ENCODE data around the gene CLIC3. TPM values are rescaled to one million over a fixed set of nuclear protein-coding genes. Genes with fewer than 3 reads are reported as not detected.

The CLIC3 gene
- polyA plus RNA-seq, 1 donor from 2014 or later: 3.5 TPM

DNA sequence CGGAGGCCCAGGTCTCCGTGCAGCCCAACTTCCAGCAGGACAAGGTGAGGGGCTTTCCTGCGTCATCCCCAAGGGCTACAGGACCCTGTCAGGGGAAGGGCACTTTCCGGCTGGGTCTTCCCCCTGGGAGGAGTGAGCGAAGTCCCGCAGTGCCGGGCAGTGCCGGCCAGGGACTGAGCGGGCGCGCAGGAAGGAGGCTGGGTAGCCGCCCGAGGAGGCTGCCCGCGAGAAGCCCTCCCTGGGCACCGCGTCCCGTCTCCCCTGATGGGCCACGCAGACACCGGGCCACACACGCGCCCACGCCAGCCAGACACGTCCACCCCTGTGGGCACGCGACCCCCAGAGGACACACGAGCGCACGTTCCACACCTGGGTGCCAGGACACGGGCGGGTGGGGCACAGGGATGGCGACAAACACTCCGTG, 18.7 kb downstream of the CLIC3 start:
- Mint-ChIP-seq H3K9me3 (no peaks in the 10 kb centered on the region), H3K4me3 (peak overlapping the region in 2 of 4 donors; percentile 21 to 45), H3K36me3 (no peaks in the 10 kb centered on the region), H3K4me1 (peaks cover 0 to 6% (median 2%) of the 10 kb centered on the region in 3 donors), H3K27ac (no peak overlapping the region), H3K27me3 (peaks cover 7% of the 10 kb centered on the region)

DNA sequence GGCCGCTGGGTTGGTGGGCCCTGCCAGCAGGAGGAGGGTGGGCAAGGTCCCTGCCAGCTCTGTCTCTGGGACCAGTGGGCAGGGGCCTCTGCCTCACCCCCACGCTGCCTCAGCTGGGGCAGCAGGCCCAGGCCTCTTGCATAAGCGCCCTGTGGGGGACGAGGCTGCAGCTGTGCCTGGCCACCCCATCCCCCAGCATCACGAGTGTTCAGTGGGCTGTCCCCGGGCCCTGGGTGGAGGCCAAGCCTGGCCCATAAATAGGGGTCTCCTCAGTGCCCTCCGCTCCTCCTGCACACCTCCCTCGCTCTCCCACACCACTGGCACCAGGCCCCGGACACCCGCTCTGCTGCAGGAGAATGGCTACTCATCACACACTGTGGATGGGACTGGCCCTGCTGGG, 19.1 kb downstream of the CLIC3 start, which contains the start of gene PTGDS:
Gene PTGDS, plus strand, starts transcription at position 282 of the 400 bp plus-strand sequence. Its CDS starts 75 bp downstream, at position 357.
- peaks cover 6% of the 10 kb centered on the region for H3K27me3 Mint-ChIP-seq
- no peaks in the 10 kb centered on the region for H3K9me3 Mint-ChIP-seq
- no peak within 1 kb of the TSS for H3K27ac Mint-ChIP-seq
- H3K4me3 Mint-ChIP-seq: peak within 1 kb of the TSS in 3 of 4 donors; percentile 21 to 45 (median 39)
- H3K36me3 Mint-ChIP-seq: no peaks in the 10 kb centered on the region
- H3K4me1 Mint-ChIP-seq: peaks cover 0 to 6% (median 2%) of the 10 kb centered on the region in 3 donors

DNA sequence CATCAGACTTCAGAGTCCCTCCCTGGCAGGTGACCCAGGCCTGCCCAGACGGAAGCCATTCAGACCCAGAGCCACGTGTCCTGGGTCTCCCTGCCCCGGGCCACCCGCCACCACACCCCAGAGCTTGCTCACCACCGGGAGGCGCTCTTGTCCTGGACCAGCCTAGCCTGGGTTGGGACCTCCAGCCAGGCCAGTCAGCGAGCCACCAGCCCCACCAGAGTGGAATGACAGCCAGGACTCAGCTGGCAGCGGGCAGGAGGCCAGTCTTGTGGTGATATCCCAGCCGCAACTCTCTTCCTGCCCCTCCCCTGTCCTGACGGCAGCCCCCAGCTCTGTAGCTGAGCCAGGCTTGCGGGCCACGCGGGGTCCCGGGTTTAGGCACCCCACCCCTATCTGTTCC, 20.7 kb downstream of the CLIC3 start:
- H3K4me3 Mint-ChIP-seq: no peak overlapping the region

DNA sequence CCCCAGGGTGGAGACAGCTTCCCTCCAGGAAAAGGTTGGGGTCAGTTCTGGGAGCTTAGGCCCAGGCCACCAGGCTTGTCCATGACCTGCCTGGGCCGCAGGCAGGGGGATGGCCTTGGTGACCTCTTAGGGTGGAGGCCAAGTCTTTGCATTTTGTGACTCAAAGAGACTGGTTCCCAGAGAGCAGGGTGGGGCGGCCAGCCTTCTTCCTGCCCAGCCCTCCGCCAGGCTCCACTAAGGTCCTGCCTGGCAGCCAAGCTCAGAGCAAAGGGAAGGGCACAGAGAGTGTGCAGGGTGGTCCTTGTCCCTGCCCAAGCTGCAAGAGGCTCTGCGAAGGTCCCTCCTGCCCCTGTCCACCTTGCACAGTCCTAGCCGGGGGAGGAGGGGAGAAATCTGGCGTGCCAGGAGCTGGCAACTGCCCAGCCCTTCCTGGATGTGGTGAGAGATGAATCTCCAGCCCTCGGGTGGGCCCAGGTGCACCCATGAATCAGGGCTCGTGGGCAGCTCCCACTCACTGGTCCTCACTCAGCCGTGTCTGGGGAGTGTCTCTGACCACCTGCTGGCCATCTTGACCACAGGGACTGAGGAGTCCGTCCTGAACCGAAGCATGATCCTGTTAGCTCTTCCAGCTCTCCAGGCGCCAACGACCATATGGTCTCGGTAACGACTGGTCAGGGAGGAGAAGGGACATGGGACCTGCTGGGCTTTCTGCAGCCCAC, 21.4 kb downstream of the CLIC3 start:
- H3K27me3 Mint-ChIP-seq: peaks cover 4% of the 10 kb centered on the region
- H3K36me3 Mint-ChIP-seq: no peaks in the 10 kb centered on the region
- no peak overlapping the region for H3K27ac Mint-ChIP-seq
- H3K4me3 Mint-ChIP-seq: peak overlapping the region in 1 of 4 donors; percentile 47
- H3K4me1 Mint-ChIP-seq: peaks cover 0 to 6% (median 2%) of the 10 kb centered on the region in 3 donors
- H3K9me3 Mint-ChIP-seq: no peaks in the 10 kb centered on the region

More for the DNA sequence above, 20.7 kb downstream of the CLIC3 start:
- Mint-ChIP-seq H3K36me3 (no peaks in the 10 kb centered on the region), H3K4me1 (peaks cover 0 to 6% (median 2%) of the 10 kb centered on the region in 3 donors), H3K9me3 (no peaks in the 10 kb centered on the region), H3K27ac (no peak overlapping the region), H3K27me3 (peaks cover 4% of the 10 kb centered on the region)

DNA sequence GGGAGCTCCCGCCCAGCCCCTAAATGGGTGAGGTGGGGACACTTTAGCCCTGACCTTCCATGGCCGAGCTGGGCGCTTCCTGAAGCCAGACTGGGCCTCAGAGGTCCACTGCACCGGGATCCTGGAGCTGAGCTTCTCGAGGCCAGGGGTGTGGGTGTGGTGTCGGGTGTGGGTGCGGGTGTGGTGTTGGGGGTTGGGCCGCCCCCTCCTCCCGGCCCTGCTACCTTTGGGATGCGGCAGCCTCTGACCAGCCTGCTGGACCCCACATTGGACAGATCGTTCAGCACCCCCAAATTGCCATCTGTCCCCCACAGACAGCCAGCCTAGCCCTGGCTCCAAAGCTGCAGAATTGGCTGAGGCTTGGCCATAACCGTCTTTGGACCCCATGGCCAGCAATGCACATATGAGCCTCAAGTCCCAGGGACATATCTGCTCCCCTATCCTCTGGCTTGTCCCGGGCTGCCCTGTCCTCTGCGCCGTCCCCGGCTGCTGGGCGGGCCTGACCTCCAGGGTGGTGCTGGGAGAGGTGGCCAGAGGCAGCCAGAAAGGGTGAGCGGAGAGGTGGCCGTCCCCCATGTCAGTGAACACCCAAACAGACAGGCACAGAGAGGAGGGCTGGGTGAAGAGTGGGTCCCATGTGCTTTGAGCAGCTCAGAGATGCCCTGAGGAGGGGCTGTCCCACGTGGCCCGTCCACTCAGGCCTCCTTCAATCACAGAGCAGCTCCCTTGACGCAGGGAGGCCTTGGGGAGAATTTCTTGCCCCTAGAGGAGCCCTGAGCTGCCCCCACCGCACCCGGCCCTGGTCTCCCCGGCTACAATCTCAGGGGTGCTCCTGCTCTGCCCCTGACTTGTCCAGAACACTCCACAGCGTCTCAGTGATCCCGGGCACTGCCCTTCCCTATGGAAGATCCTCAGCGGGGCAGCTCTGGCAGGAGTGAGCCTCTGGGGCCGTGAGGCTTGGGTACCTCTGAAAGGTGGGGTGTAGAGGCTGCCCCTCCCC, 22.4 kb downstream of the CLIC3 start:
- peaks cover 4% of the 10 kb centered on the region for H3K27me3 Mint-ChIP-seq
- no peaks in the 10 kb centered on the region for H3K9me3 Mint-ChIP-seq
- no peaks in the 10 kb centered on the region for H3K36me3 Mint-ChIP-seq
- H3K4me3 Mint-ChIP-seq: peak overlapping the region in 1 of 4 donors; percentile 9
- no peak overlapping the region for H3K27ac Mint-ChIP-seq
- H3K4me1 Mint-ChIP-seq: peaks cover 0 to 6% (median 2%) of the 10 kb centered on the region in 3 donors

DNA sequence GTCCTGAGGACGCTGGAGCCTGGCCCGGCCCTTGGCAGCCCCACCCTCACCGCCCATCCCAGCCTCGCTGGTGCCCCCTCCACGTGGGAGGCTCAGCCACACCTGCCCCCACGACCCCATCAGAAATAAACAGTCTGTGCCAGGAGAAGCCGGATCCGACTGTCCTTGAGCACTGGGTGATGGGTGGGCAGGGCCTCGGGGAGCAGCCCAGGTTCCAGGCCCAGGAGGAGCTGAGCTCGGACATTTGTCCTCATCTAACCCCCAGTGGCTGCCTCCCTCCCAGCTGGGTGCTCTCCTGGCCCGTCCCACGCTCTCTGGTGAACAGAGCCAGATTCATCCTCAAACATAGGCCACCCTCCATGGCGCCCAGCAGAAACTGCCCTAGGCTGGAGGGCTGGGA, 23.6 kb downstream of the CLIC3 start:
- Mint-ChIP-seq H3K4me1 (peaks cover 0 to 6% (median 2%) of the 10 kb centered on the region in 3 donors), H3K9me3 (no peaks in the 10 kb centered on the region), H3K27me3 (peaks cover 4% of the 10 kb centered on the region), H3K27ac (no peak overlapping the region), H3K4me3 (no peak overlapping the region), H3K36me3 (no peaks in the 10 kb centered on the region)

DNA sequence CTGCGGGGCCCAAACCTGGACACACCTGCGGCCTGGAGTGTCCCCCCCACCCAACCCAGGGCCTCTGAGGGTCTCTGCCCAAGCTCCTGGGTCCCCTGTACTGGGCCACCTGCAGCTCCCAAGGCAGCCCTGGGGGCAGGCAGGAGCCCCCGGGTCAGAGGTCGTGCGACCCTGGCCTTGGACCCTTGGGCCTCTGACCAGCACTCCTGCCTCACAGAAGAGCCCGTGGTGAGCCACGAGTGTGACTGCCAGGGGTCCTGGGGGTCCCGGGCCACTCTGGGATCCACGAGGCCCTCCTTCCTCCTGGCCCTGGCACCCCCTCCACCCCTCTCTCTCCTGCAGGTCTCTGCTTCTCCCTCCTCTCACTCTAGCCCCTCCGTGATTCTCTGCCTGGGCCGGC, 24.0 kb downstream of the CLIC3 start:
- H3K4me3 Mint-ChIP-seq: no peak overlapping the region
- H3K27me3 Mint-ChIP-seq: peaks cover 4% of the 10 kb centered on the region
- H3K27ac Mint-ChIP-seq: no peak overlapping the region
- H3K4me1 Mint-ChIP-seq: peaks cover 0 to 6% (median 2%) of the 10 kb centered on the region in 3 donors
- no peaks in the 10 kb centered on the region for H3K36me3 Mint-ChIP-seq
- no peaks in the 10 kb centered on the region for H3K9me3 Mint-ChIP-seq

DNA sequence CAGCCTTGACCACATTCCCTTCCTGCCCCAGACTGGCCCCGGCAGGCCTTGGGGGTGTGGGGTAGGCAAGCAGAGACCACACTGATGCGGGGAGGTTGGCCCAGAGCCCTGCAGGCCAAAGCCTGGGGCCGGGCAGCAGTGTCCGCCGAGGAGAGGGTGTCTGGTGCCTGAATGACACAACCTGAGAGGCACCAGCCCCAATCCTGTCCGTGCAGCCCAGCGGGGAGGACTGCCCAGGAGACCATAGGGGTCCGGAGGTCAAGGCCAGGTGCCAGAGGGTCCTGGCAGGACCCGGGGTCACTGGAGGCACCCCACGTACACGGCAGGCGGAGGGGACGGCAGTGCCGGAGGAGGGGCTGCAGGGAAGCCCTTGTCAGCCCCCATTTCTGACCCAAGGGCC, 24.6 kb downstream of the CLIC3 start:
- Mint-ChIP-seq H3K4me1 (peaks cover 0 to 3% (median 2%) of the 10 kb centered on the region in 3 donors), H3K36me3 (no peaks in the 10 kb centered on the region), H3K27me3 (peaks cover 4% of the 10 kb centered on the region), H3K4me3 (no peak overlapping the region), H3K27ac (no peak overlapping the region), H3K9me3 (no peaks in the 10 kb centered on the region)

DNA sequence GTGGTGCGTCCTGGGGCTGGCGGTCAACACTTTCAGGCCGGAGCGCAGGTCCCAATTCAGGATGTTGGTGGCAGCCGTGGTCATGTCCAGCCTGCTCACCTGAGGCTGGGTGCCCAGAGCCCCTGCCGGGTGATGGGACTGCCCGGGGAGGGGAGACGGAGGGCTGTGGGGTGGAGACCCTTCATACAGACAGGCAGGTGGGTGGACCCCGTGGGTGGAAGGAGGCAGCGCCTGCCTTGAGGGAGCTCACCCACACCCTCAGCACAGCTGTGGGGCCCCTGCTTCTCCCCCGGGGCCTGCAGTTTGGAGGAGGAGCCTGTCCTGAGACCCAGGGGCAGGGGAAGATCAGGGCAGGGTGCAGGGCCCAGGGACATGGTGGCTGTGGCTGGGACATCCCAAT, 26.0 kb downstream of the CLIC3 start:
- H3K27ac Mint-ChIP-seq: no peak overlapping the region
- peaks cover 9% of the 10 kb centered on the region for H3K27me3 Mint-ChIP-seq
- no peak overlapping the region for H3K4me3 Mint-ChIP-seq
- H3K36me3 Mint-ChIP-seq: no peaks in the 10 kb centered on the region
- no peaks in the 10 kb centered on the region for H3K9me3 Mint-ChIP-seq
- peaks cover 5 to 11% (median 6%) of the 10 kb centered on the region in 3 donors for H3K4me1 Mint-ChIP-seq

DNA sequence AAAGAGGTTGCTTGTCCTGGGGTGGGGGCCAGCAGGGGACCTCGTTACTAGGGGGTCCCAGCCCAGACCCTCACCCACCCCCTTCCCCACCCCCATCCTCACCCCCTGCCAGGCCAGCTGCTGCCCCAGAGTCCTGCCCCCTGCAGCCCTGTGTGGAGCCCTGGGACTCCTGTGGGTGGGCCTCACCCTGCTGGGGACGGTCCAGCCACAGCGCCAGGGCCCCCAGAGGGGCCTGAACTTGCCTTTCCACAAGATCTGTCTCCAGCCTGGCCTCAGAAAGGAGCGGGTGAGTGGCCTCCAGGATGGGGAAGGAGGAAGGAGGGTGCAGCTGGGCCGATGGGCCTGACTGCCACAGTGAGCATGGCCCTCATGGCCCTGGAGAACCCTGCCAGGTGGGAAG, 26.6 kb downstream of the CLIC3 start:
- H3K27ac Mint-ChIP-seq: peak overlapping the region in 1 of 3 donors; percentile 47
- peaks cover 3 to 12% (median 6%) of the 10 kb centered on the region in 3 donors for H3K4me1 Mint-ChIP-seq
- no peaks in the 10 kb centered on the region for H3K36me3 Mint-ChIP-seq
- no peaks in the 10 kb centered on the region for H3K9me3 Mint-ChIP-seq
- H3K4me3 Mint-ChIP-seq: peak overlapping the region in 1 of 4 donors; percentile 65
- H3K27me3 Mint-ChIP-seq: peaks cover 9% of the 10 kb centered on the region

DNA sequence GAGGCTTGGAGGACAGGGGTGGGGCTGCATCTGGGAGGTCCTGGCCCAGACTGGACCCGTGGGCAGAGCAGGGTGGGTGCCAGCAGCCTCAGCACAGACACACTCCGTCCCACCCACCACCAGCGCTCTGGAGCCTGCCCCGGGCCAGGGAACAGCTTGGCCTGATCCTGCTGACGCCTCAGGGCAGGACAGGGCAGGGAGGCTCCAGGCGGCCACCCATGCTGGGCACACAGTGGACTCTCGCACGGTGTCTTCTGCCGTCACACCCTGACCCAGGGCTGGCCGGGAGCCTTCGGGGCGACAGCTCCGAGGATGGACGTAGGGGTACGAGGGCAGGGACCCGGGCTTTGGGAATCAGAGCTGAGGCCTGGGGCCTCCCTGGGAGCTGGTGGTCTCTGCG, 27.2 kb downstream of the CLIC3 start:
- Mint-ChIP-seq H3K9me3 (no peaks in the 10 kb centered on the region), H3K27me3 (peaks cover 9% of the 10 kb centered on the region), H3K27ac (no peak overlapping the region), H3K36me3 (no peaks in the 10 kb centered on the region), H3K4me3 (no peak overlapping the region), H3K4me1 (peaks cover 5 to 15% (median 6%) of the 10 kb centered on the region in 3 donors)

DNA sequence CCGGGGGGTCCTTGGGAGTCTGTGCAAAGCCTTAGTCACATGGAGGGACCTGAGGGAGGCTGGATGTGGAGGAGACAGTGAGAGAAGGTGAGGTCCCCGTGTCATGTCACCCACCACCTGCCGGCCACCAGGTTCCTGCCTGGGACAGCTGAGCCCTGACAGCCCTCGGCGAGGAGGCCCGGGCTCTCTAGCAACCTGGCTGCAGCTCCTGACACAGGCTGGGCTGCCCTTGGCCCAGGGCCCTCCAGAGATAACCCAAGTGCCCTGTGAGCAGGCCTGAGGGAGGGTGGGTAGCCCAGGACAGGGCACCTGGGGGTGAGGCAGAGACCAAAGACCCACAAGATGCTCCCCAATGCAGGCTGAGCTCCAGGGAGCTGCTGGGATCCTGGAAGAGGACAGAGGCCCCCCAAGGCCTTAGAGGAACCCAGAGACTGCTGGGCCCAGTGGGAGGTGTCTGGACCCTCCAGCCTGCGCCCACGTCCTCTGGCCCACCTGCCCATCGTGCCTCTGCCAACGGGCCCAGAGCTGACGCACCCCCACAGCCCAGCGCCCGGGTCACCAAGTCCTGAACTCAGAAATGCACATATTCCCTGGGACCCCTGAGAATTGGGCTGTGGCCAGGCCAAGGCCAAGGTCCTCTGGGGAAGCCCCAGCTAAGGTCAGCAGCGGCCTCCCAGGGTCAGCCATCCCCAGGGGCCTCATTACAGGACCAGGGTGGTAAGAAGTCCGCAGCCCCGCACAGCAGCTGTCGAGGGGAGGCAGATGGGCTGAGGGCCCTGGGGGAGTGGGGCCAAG, 27.8 kb downstream of the CLIC3 start:
- Mint-ChIP-seq H3K36me3 (no peaks in the 10 kb centered on the region), H3K27ac (no peak overlapping the region), H3K4me1 (peaks cover 5 to 15% (median 6%) of the 10 kb centered on the region in 3 donors), H3K27me3 (peaks cover 9% of the 10 kb centered on the region), H3K9me3 (no peaks in the 10 kb centered on the region), H3K4me3 (no peak overlapping the region)

DNA sequence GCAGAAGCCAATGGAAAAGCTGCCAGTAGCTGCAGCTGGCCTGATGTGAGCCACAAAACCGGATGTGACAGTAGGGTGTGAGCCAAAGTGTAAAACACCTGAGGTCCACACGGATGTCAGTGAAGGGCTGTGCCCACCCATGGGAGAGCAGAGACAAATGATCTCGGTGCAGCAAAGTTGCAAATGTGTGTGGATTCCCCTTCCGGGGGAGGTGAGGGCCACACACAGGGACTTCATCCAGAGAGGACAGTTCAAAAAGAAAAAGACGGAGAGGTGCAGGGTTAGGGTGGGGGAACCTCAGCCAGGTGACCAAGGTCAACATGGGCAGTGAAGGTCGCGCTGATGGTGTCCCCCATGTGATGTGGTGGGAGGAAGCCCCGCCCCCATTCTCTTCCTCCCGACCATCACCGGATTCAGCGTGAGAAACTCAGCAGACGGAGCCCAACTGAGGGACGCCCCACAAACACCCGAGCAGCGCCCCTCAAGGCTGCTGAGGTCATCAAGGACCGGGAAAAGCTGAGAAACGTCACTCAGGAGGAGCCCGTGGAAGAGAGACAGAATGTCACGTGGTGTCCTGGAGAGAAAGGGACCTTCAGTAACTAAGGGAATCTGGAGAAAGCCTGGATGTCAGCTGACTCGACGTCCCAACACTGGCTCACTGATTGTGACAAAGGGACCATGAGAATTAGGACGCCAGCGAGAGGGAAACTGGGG, 30.4 kb downstream of the CLIC3 start:
- Mint-ChIP-seq H3K9me3 (no peaks in the 10 kb centered on the region), H3K27me3 (peaks cover 9% of the 10 kb centered on the region), H3K27ac (peak overlapping the region; percentile 46 to 94 (median 80)), H3K36me3 (no peaks in the 10 kb centered on the region), H3K4me3 (peak overlapping the region; percentile 76 to 92 (median 84)), H3K4me1 (peaks cover 5 to 15% (median 6%) of the 10 kb centered on the region in 3 donors)
